Mucosa of descending colon (tissue), 3 donors: ENCODE data around the gene SZRD1. TPM values are rescaled to one million over a fixed set of nuclear protein-coding genes. Genes with fewer than 3 reads are reported as not detected.

Source experiments
- ATAC-seq: fragments of 200-7000 bp; cut with Tn5 transposase; one replicate; pipeline ENCODE4 v1.9.1; 2020; ENCODE audit warnings: mild to moderate bottlenecking, moderate library complexity
- DNase-seq, 3 donors: peaks; one replicate each; pipeline ENCODE4 v3.0.0-alpha.2; 2020
- H3K36me3 ChIP-seq: fragments of 200-600 bp; one replicate; pipeline ENCODE4 v1.8.0; 2021; ENCODE audit warnings: low read depth, mild to moderate bottlenecking
- H3K4me1 ChIP-seq: fragments of 200-600 bp; one replicate; pipeline ENCODE4 v1.8.0; 2021; ENCODE audit warnings: low read depth, mild to moderate bottlenecking
- H3K4me3 ChIP-seq: fragments of 200-600 bp; one replicate; pipeline ENCODE4 v1.8.0; 2021; ENCODE audit warnings: mild to moderate bottlenecking
- H3K9me3 ChIP-seq: fragments of 200-600 bp; one replicate; pipeline ENCODE4 v1.8.0; 2021; ENCODE audit warnings: mild to moderate bottlenecking
- intact Hi-C, 2 donors: fragments of 100-400 bp; cut with DNase I in 1 of 2; cut with micrococcal nuclease in 1 of 2; formaldehyde crosslinking; loops; one replicate each; pipeline versions ENCODE4 v1.11.0 to v1.11.1; 2022; cut with DNase I, micrococcal nuclease
- total RNA-seq, 3 donors: library from RNA; stranded (reverse); fragmentation: NEBNext Ultra II Directional in 2 of 3; extraction: Animal tissue kit (Norgen Biotek cat#: 25700) in 2 of 3; gene quantifications; one replicate each; pipeline versions ENCODE4 v1.2.1 to v1.2.4, GENCODE V29; 2021 to 2023
- TF ChIP-seq, protein P1 (sequence below): fragments of 200-600 bp; IDR thresholded peaks from one replicate; pipeline ENCODE4 v1.8.0; 2022; ENCODE audit warnings: antibody characterized with exemption, mild to moderate bottlenecking
- donor health status: DM: no; HTN: no; CAD: no; lungs with moderate emphysema.
- donor health status: DM: no; HTN: no; CAD: no.
- donor health status: DM: no; HTN: yes; CAD: no.

Gene SZRD1
- total RNA-seq, 3 donors from 2014 or later: 105 to 120 (median 112) TPM

GRCh38 chr1:16440470-16441281 lies 73.6 kb downstream of the SZRD1 start, which contains the start of gene NECAP2:
NECAP2 (plus strand) TSS chr1:16440724; CDS start chr1:16440762, 38 bp downstream.
- H3K36me3 ChIP-seq: no peaks in the 10 kb centered on the region
- TF ChIP-seq, protein P1, sequence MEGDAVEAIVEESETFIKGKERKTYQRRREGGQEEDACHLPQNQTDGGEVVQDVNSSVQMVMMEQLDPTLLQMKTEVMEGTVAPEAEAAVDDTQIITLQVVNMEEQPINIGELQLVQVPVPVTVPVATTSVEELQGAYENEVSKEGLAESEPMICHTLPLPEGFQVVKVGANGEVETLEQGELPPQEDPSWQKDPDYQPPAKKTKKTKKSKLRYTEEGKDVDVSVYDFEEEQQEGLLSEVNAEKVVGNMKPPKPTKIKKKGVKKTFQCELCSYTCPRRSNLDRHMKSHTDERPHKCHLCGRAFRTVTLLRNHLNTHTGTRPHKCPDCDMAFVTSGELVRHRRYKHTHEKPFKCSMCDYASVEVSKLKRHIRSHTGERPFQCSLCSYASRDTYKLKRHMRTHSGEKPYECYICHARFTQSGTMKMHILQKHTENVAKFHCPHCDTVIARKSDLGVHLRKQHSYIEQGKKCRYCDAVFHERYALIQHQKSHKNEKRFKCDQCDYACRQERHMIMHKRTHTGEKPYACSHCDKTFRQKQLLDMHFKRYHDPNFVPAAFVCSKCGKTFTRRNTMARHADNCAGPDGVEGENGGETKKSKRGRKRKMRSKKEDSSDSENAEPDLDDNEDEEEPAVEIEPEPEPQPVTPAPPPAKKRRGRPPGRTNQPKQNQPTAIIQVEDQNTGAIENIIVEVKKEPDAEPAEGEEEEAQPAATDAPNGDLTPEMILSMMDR: peak; percentile 94
- H3K4me3 ChIP-seq: peak within 1 kb of the TSS; percentile 90
- peak; percentile 98 for ATAC-seq
- peaks cover 16% of the 10 kb centered on the region for H3K4me1 ChIP-seq
- peak; percentile 96 to 97 (median 96) for DNase-seq
- intact Hi-C loops: no loop called here
- no peaks in the 10 kb centered on the region for H3K9me3 ChIP-seq

- DNase-seq (no peak), ATAC-seq (peak; percentile 66)
- intact Hi-C loops: no loop called here
Observed at GRCh38 chr1:16441282-16441665, 74.2 kb downstream of the SZRD1 start.

DNA sequence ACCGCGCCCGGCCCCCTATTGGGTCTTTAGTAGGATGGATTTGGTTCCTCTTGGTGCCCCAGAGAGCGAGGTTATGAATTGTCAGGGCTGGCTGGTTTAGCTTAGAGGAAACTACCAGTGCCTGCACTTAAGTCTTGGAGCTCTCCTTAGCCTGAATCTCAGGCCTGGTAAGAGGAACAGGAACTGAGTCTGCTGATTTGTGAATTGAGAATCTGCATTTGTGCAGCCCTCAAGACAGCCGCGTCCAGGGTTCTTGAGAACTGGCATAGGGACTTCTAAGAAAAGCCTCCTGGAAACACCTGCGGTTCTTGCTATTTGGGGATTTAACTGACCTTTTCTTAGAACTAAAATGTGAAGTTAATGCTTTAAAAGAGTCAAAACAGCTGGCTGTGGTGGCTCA lies 75.2 kb downstream of the SZRD1 start:
- Histone ChIP-seq H3K4me1 (peaks cover 16% of the 10 kb centered on the region), H3K4me3 (no peak overlapping the region), H3K9me3 (no peaks in the 10 kb centered on the region), H3K36me3 (no peaks in the 10 kb centered on the region)
- ATAC-seq (no peak), DNase-seq (peak in 1 of 3 donors; percentile 16)
- TF ChIP-seq, protein P1: no peak
- intact Hi-C loops: no loop called here

More at GRCh38 chr1:16441282-16441665, 74.2 kb downstream of the SZRD1 start:
- Histone ChIP-seq H3K4me3 (peak overlapping the region; percentile 90), H3K36me3 (no peaks in the 10 kb centered on the region), H3K4me1 (peaks cover 16% of the 10 kb centered on the region), H3K9me3 (no peaks in the 10 kb centered on the region)
- TF ChIP-seq, protein P1: no peak

GRCh38 chr1:16442941-16443340 lies 75.9 kb downstream of the SZRD1 start:
- Histone ChIP-seq H3K36me3 (no peaks in the 10 kb centered on the region), H3K4me3 (no peak overlapping the region), H3K4me1 (peaks cover 16% of the 10 kb centered on the region), H3K9me3 (no peaks in the 10 kb centered on the region)
- TF ChIP-seq, protein P1: no peak
- DNase-seq (no peak), ATAC-seq (no peak)
- intact Hi-C loops: no loop called here

DNA sequence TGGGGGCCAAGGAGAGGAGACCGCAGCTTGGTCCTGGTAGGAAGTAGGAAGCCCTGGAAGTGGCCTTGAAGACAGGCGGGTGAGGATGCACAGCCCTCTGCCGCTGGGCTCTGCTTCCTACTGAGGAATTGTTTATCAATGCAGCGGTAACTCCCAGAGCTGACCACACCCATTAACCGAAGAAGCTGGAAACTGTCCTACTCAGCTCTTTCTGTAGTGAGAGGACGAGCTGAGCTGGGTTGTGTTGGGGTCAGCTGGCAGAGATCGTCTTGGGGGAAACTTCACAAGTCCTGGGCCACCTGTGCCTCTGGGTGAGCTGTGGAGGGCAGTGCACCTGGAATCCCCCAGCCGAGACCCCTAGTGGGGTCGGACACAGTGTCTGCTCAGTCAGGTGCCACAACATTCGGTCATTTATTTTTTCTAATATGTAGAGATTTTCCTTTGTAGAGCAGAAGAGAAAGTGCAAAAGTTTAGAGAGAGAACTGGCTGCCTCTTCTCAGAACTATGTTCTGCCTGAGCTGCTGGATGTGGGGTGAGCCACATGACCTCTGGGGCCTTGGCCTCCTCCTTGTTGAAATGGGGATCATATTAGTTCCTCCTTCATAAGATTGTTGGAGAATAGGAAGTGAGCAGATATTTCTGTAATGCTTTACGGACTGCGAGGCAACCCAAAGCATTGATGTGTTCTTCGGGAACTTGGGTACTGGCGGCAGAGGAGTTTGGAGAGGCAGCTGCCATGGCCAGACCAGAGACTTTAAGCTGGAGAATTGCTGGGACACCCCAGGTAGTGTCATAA lies 77.1 kb downstream of the SZRD1 start:
- intact Hi-C loops: no loop called here
- TF ChIP-seq, protein P1: no peak
- H3K4me3 ChIP-seq: no peak overlapping the region
- peak in 1 of 3 donors; percentile 11 for DNase-seq
- ATAC-seq: no peak
- no peaks in the 10 kb centered on the region for H3K9me3 ChIP-seq
- no peaks in the 10 kb centered on the region for H3K36me3 ChIP-seq
- peaks cover 16% of the 10 kb centered on the region for H3K4me1 ChIP-seq
